HG02798 (cell line): ENCODE data around the gene COL2A1.
A peak's percentile ranks its signal among the peaks of the same experiment; 100 is the strongest.

Experiments
- ATAC-seq: cut with Tn5 transposase; IDR thresholded peaks from one replicate; pipeline ENCODE4 v1.9.1; 2021; ENCODE audit warnings: mild to moderate bottlenecking; ENCODE audit not compliant: unreplicated experiment, poor library complexity

Gene COL2A1

GRCh38 chr12:47992776-47993175, 11.5 kb downstream of the COL2A1 start:
- ATAC-seq, result no peak

- ATAC-seq, result no peak
Measured at GRCh38 chr12:47991106-47992061, 12.9 kb downstream of the COL2A1 start.

GRCh38 chr12:47990351-47991105, 13.7 kb downstream of the COL2A1 start:
- ATAC-seq, result peak; percentile 79

DNA sequence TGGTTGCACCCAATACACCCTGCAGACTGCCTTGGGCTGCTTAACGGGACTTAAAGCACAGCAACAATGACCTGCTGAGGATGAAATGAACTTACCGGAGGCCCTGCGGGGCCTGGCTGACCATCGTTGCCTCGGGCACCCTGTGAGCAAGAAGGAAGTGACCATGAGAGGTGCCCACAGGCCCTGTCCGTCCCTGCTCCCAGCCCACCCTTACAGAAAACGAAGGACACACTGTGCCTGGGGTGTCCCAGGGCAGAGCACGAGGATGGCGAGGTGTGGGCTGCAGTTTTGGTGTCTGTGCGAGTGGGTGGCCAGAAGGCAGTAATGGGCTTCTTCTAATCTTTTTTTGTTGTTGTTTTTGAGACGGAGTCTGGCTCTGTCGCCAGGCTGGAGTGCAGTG, 14.6 kb downstream of the COL2A1 start:
- no peak for ATAC-seq

DNA sequence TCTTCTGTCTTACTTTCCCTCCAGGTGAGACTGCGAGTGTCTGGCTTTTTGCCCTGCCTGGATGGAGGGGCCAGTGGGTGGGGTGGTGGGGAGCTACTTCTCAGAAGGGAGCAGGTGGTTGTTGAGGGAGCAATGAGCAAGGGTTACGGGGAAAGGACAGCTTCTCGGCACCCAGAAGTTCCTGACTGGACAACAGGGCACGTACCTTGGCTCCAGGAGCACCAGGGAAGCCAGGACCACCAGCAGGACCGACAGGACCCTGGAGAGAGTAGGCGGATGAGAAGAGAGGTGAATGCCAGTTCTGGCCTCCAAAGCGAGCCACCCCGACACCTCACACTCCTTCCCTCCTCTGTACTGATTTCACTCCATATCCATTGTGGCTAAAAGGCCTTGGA, 15.3 kb downstream of the COL2A1 start:
- ATAC-seq, result no peak

DNA sequence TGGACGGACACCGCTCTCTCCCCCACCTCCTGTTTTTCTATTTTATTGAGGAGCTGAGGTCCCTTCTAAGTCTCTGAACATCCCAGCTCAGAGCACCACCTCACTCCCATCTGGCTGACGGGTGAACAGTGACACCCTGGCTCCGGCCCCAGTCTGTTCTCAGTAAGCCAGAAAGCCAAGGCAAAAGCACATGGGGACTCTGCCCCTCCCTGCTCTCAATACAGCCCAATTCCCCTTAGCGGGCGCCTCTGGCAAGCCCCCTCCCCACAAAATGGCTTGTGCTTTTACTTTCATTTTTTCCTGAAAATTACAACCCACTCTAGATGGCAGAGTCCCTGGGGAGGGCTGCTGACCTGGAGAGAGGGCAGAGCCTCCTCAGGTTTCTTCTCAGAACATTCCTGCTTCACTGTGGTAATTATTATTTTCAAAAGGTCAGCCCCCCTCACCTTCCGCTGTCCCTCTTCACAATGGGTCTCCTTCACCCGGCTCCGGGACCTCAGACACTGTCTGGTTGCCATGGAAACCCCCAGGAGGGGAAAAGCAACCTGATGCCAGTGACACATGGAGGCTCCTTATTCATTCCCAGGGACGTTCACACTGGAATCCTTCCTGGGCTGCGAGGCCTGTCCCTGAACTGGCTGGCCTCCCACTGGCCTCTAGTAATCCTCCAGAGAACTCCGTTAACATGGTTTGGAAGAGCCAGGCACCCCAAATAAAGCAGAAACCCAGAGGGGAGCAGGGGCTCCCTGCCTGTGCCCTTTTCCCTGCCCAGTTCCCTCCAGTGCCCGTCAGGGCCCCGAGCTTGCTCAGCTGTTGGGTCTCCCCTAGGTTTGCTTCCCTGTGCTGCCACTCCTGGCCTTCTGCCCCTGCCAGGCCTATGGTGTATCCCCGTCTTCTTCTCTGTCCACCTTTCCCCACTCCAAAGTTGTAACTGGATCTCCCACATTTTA, 15.9 kb downstream of the COL2A1 start:
- ATAC-seq, result no peak

- no peak for ATAC-seq
Measured at GRCh38 chr12:47987411-47988072, 16.7 kb downstream of the COL2A1 start.

- ATAC-seq, result no peak
Measured at GRCh38 chr12:47986832-47987231, 17.4 kb downstream of the COL2A1 start.

GRCh38 chr12:47986291-47986660, 18.0 kb downstream of the COL2A1 start:
- no peak for ATAC-seq

DNA sequence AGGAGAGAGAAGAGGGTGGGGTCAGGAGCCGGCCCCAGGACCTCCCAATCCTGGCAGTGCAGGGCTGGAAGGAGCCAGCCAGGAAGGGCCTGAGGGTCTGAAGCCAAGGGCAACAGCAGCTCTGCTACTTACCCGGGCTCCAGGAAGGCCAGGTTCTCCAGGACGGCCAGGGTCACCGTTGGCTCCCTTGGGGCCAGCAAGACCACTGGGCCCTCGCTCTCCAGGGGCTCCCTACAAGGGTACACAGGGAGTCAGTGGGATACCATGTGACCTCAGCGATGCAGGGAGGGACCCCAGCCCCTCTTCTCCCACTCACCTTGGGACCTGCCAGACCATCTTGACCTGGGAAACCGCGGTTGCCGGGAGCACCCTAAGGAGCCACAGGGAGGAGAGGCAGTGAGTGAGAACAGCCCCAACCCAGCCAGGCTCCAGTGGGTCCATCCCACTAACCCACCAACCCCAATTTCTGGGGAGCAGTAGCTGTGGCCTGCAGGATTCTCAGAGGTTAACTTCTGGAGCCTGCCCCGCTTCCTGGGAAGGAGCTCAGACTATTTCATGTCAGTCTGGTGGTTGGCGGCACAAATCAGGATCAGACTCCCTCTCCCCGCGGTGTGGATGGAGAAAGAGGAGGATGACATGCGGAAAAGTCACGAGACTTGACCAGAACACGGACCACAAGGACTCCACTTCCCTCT, 18.5 kb downstream of the COL2A1 start:
- ATAC-seq, result no peak

GRCh38 chr12:47984331-47984801, 19.9 kb downstream of the COL2A1 start:
- ATAC-seq, result no peak

DNA sequence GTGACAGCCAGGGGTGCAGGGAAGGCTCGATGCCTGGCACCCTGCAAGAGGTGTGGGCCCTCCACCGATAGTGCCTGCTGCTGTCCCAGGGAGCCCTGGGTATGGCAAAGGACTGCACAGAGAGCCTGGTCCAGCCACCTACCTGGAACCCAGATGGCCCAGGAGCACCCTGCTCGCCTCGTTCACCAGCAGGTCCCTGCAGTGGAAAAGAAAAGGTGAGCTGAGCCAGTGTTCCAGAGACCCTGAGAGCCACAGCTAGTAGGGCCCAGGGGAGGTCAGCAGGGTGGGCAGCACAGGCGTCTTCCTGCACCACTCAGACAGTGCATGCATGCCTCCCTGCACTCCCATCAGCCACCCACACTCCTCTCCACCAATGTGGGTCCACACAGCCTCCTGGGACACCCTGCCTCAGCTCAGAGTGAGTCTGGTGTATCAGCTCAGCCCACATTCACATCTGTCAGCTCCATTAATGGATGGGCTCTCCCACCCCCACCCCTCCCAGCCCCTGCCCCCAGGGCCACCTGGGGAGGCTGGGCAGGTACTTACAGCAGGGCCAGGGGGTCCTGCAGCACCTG, 20.6 kb downstream of the COL2A1 start:
- no peak for ATAC-seq

GRCh38 chr12:47982770-47983169, 21.5 kb downstream of the COL2A1 start:
- ATAC-seq, result no peak

GRCh38 chr12:47982311-47982710, 22.0 kb downstream of the COL2A1 start:
- ATAC-seq, result no peak

DNA sequence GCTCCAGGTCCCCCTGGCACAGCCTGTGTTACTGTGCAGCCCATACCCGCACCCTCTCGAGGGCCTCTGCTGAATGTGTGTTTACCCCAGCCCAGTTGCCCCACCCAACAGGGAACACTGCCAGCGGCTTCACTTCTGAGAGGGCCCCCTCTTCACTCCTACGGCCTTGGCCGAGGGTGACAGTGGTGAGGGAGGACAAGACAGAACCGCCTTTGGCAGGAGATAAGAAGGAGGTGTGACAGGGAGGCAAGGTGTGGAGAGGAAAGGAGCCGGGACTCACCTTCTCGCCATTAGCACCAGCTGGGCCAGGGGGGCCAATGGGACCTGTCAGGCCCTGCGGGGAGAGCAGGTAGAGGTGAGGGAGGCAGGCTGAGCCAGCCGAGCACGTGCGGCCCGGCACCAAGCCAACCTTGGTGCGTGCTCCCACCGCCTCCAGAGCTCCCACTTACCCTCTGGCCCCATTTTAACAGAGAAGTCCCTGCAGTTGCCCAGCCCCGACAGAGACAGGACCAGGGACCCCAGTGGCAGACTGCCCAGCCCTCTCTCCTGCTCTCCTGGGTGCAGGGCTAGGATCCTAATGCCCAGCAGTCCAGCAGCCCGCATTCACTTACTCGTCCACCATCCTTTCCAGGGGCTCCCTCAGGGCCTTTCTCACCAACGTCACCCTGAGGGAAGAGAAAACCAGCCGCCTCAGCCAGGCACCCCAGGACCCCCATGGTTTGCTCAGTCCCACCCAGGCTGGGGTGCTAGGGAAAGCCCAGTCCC, 22.6 kb downstream of the COL2A1 start:
- ATAC-seq, result no peak

DNA sequence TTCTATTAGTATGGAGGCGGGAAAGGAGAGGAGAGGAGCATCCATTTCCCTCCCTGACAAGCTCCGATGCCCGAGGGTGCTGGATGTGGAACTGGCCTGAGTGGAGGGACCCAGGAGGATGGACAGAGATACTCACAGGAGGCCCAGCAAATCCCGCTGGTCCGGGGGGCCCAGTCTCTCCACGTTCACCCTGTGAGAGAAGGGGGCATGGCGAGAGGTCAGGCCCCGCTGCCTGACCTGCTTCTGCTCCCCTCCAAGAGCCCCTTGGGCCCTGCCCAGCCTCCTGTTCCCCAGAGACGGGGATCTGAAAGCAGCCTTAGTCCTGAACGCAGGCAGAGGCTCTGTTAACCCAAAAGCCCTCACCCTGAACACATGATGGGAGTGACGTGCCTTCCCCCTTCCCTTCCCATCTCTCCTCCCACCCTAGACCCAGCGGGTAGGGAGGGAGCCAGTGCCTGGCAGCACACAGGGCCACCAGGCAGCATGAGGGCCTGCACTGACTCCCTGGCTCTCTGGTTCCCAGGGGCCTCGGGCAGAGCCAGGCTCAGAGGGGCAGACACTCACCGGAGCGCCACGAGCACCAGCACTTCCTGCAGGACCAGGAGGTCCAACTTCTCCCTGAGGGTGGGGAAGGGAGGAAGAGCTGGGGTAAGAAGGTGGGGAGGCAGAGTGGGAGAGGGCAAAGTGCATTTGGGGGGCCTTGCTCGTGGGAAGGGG, 23.3 kb downstream of the COL2A1 start:
- ATAC-seq, result no peak

DNA sequence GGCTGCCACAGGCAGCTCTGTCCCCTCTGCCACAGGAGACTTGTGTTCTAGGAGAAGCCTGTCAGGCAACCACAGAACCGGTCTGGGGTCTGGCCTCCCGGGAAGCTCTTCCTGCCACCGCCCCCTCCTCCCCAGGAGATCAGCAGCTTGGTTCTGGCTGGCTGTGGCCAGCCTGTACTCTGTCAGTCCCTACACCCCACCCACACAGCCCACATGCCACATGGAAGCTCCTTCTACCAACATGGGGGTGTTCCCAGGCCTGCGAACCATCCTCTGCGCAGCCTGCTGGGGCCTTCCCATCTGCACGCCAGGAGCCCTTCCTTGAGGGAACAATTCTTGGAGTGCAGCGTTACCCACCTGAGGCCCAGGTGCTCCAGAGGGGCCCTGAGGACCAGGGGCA, 24.1 kb downstream of the COL2A1 start:
- no peak for ATAC-seq
